G401 (cell line): ENCODE results near the gene DNAJC1. TPM values are rescaled to one million over a fixed set of nuclear protein-coding genes. Genes with fewer than 3 reads are reported as not detected.

Experiments
- DNase-seq: peaks from one replicate; pipeline ENCODE4 v3.0.0-alpha.2; 2015; ENCODE audit warnings: low spot score
- in situ Hi-C: cut with HindIII; loops from 2 replicates; pipeline ENCODE4 v1.10.0; 2016; ENCODE audit warnings: low sequenced_read_pairs, mixed read lengths
- total RNA-seq: library from RNA; depleted of rRNA; stranded (reverse); fragments of >200 nt; shearing (Covaris generic); gene quantifications from 2 replicates; pipeline ENCODE4 v1.2.3, GENCODE V29; 2014

The DNAJC1 gene
- total RNA-seq, 1 experiment from 2014 or later: 143 TPM

DNA sequence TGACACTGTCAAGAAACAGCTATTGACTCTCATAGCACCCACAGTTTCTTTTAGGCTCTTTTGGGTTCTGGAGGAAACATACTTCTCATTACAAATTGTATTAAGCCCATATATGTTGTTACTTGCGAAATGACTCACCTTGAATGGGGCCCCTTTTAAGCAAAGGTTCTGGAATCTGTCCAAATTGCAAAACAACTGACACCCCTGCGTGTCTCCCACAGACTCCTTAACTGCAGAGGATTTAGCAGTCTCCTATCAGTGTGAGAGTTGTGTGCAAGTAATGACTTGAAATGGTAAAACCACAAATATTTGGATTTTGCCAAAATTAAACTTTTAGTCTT lies 192.3 kb downstream of the DNAJC1 start:
- DNase-seq: no peak
- in situ Hi-C loops: no loop called here

DNA sequence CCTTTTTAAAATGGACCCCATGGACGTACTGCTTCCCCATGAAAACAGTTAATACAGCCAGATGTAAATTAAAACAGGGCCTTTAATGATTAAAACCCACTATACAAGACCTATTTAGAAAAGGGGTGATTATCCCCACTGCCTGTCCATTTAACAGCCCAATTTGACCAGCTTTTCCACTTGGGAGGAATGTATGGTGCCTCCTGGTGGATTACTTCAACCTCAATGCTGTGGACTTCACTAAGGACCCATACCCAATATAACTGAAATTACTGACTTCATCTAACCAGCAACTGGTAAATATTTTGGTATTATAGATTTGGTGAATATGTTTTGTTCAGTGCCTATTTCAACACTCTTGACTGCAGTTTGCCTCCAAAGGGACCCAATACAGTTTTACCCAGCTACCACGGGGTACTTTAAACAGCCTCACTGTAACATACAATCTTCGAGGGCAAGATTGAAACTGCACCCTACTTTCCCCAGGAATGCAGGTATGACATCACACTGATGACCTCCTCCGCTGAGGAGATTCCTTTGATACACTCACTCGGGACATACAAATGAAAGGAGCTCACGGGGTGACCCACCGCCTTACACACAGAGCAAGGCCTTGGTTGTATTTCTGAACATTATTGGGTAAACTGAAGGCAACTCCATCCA lies 192.8 kb downstream of the DNAJC1 start:
- in situ Hi-C loops: no loop called here
- no peak for DNase-seq

DNA sequence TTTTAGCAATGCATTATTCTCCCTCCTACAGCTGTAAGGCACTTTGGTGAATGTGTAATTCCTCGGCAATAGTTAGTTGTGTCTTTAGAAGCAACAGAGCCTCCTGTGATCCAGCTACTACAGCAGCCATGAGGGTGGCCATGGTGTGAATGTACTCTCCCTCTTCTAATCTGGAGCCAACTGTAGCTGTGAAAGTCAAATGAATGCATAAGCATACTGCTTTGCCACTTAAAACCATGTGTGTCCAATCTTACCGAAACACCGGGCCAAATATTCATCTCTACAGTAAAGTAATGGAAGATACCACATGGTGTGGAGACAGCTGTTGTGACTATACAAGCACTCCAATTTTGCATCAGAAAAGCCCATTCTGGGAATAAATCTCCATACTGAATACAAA lies 195.0 kb downstream of the DNAJC1 start:
- in situ Hi-C loops: no loop called here
- peak; percentile 36 for DNase-seq

DNA sequence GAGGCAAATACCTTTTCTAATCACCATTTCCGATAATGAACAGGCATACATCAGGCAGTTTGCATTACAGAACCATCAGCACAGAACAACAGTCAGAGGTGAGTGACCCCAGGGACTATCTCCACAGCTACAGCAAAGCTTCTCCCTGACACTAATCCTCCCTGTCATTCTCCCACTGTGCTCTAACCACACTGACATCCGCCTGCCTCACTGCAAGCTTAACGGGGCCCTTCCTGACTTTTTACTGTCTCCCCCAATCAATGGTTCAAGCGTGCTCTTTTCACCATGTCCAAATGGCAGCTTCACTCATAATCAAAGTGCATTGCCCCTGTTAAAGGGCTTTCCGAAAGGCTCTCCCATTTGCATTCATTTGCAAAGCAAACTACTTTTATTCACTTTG lies 196.3 kb downstream of the DNAJC1 start:
- in situ Hi-C loops: no loop called here

DNA sequence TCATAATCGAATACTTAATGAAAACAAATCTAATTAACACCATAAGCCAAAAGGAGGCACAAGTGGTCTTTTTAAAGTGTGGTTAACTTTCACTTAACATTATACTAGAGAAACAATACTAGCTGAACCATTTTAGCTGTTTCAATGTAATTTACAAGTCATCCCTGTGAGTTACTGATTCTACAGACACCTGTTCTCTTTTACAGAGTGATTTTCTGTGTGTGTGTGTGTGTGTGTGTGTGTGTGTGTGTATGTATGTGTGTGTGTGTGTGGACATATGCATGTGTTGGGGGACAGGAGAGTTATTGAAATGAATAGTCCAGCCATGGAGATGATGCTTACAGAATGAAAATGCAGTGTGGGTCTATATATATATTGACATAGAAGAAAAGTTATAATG lies 200.2 kb downstream of the DNAJC1 start:
- DNase-seq: no peak
- in situ Hi-C loops: no loop called here

More for the DNA sequence above, 196.3 kb downstream of the DNAJC1 start:
- DNase-seq: no peak

DNA sequence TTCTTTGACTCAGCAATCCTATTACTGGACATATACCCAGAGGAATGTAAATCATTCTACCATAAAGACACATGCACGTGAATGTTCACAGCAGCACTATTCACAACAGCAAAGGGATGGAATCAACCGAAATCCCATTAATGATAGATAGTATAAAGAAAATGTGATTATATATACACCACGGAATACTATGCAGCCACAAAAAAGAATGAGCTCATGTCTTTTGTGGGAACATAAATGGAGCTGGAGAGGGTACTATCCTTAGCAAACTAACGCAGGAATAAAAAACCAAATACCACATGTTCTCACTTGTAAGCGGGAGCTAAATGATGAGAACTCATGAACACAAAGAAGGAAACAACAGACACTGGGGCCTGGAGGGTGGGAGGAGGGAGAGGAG lies 201.9 kb downstream of the DNAJC1 start:
- in situ Hi-C loops: no loop called here
- DNase-seq: no peak

DNA sequence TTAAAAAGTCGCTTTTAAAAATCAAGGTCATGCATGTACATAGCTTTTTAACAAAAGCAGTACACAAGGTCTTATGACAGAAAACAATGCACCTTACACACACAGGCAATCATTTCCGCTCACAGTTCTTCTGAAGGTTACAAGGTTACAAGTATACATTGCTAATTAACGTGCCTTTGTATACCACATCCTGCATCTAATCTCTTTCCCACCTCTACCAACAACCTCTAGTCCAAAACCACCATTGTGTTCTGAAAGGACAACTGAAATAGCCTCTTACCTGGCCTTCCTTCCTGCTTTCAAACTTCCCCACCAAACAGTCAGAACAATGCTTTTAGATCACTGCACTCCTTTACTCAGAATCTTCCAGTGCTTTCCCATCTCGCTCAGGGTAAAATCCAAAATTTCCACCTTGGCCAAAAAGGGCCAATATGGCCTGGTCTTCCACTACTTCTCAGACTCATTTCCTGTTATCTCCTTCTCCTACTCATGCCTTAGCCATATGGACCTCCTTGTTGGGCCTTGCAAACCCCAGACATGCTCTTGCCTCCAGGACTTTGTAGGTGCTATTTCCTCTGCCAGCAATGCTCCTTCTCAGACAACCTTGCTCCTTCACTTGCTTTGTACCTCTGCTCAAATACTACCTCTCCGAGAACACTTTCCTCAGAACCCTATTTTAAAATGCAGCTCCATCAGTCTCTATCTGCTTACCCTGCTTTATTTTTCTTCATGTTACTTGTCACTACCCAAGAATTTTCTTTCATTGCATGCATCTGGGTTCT lies 205.4 kb downstream of the DNAJC1 start:
- no peak for DNase-seq
- in situ Hi-C loops: no loop called here

DNA sequence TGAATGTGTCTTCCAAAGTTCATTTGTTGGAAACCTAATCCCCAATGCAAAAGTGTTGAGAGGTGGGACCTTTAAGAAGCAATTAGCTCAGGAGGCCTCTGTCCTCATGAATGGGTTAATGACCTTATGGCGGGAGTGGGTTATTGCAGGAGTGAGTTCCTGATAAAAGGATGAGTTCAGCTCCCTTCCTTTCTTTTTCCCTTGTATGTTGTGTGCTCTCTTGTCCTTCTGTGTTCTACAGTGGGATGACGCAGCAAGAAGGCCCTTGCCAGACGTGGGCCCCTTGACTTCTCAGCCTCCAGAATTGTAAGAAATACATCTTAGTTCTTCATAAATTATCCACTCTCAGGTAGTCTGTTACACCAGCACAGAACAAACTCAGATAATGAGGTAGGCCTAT lies 206.0 kb downstream of the DNAJC1 start:
- DNase-seq: no peak
- in situ Hi-C loops: no loop called here

DNA sequence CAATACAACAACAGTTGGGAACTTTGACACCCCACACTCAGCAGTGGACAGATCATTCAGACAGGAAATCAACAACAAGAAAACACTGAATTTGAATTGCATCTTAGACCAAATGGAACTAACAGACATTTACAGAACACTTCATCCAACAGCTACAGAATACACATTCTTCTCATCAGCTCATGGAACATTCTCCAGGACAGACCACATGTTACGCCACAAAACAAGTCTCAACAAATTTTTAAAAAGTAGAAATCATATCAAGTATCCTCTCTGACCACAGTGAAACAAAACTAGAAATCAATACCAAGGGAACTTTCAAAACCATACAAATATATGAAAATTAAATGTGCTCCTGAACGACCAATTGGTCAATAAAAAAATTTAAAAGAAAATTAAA lies 212.3 kb downstream of the DNAJC1 start:
- no peak for DNase-seq
- in situ Hi-C loops: no loop called here

DNA sequence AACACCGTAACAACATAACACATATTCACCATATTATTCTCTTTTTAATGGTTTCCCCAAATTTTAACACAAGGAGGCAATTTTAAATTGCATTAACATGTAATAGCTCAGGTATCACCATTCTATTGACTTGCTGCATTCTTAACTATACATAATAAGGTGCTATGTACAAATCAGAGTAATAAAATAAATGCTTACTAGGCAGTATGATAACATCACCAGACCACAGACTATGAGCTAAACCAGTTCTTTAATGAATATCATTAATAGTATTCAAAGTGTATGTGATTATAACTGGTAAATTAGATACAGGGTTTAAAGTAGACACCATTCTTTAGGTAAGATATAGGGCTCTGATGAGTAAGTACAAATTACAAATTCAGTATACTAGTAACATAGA lies 226.6 kb downstream of the DNAJC1 start:
- DNase-seq: no peak
- in situ Hi-C loops: no loop called here

DNA sequence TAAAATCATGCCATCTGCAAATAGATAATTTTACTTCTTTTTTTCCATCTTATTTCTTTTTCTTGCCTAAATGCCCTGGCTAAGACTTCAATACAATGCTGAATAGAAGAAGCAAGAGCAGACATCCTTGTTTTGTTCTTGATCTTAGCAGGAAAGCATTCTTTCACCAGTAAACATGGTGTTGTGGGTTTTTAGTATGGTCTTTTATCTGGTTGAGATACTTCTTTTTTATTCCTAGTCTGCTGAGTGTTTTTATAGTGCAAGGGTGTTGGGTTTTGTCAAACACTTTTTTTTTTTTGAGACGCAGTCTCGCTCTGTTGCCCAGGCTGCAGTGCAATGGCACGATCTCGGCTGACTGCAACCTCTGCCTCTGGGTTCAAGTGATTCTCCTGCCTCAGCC lies 232.3 kb downstream of the DNAJC1 start:
- no peak for DNase-seq
- in situ Hi-C loops: no loop called here

DNA sequence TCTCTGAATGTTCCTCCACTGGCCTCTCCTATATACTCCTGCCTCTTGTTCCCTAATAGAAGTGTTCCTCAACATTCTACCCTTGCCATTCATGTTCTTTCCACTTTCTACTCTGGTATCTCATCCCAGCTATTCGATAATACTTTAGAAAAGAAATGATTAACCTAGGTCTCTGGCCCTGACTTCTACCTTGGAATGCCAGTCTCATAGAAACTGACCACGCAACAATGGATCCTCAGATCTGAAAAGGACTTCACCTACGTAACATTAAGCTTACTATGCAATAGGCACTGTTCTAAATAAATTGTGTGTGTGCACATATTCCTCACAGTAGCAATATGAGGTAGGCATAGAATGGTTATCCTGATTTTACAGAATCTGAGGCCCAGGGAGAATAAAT lies 234.5 kb downstream of the DNAJC1 start:
- in situ Hi-C loops: no loop called here

DNA sequence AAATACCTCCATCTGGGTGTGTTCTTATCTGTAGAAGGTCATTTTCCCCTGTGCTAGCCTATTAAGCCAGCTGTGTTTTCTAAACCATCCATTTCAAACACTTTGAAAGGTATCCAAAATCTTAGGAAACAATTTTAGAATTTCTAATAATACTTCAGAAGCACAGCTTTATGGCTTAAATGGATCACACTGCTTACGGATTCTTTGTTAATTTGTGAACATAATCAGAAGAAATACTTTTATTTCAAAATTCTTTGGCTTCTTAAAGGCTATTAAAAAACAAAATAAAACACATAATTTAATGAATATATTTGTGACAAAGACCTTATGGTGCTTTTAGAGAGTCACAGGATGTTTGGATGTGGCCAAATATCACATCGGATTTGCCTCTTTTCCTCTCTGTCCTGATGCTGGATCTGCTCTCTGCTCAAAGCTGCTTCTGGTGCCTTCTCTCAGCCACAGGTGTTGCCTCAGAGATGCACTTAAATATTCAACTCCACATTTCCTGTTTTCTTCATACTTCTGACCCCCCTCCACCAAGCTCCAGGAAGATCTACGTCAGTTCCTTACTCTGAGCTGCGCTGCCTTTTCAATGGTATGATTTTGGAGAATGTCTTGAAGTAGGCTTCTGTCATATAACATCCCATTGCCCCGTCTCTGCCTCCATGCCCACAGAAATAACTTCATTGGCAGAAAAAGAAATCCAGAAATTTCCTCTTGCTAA lies 238.9 kb downstream of the DNAJC1 start:
- in situ Hi-C loops: no loop called here
- no peak for DNase-seq

More for the DNA sequence above, 234.5 kb downstream of the DNAJC1 start:
- no peak for DNase-seq

DNA sequence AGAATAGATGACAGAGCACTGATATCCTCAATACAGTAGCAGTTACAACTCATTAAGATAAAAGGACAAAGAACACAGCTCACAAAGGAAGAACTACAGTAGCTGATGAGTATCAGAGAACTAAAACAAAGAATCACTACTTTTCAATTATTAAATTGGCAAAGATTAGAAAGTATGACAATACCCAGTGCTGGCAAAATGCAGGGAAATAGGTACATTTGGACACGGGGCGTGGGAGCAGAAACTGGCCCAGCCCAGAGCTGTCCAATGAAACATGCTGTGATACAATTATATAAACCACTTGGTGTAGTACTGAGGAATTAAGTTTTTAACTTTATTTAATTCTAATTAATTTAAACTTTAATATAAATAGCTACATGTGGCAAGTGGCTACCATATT lies 243.2 kb downstream of the DNAJC1 start:
- DNase-seq: no peak
- in situ Hi-C loops: no loop called here

DNA sequence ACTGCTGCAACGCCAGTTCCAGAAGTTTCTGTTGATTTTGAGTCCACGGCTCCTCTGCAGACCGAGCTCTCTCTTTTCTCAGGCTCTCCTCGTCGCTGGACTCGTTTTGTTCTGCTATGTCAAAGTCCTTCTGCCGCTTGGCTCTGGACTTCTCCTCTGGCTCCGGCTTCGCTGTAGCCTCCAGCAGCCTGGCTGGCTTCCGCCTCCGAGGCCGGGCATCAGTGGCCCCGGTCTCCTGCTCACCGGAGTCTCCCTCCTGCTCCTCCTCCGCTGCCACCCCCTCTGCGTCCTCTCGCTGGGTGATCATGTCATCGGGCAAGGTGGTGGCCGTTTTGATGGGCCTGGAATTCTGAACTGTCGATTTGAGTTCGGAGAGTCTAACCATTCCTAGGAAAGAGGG lies 244.3 kb downstream of the DNAJC1 start:
- DNase-seq: no peak
- in situ Hi-C loops: no loop called here

DNA sequence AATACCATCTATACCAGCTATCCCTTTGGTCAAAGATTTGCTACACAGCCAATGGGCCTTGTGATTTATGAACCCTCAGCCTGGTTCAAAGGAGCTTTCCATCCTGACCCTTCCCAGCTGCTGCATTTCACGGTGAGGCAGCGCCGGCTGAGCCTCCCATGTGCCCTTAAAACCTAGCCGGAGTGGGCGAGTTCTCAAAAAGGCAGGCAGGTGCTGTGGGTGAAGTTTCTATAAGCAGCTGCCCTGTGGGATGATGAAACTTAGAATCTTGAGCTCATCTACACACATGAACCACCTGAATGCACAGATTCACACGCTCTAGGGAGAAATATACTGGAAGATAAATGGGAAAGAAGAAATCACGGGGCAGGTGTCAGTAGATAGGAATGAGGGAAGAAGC lies 244.8 kb downstream of the DNAJC1 start:
- in situ Hi-C loops: no loop called here
- DNase-seq: no peak

DNA sequence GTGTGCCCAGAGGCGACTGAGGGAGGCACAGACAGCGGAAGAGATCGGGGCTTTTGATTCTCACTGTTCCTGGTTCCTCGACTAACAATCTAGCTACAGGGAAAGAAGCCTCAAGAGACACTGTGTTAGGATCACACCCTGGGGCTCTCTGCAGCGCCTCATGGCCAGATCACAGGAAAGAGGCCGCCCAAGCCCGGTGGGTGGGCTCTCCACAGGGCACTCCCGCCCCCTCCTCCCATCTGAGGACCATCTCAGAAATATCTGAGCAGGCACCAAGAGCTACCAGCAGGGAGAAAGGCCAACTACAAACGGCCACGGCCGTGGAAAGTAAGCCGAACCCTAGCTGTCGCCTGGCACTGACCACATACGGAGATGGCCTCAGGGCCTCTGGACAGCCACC lies 245.3 kb downstream of the DNAJC1 start:
- in situ Hi-C loops: no loop called here
- DNase-seq: no peak

DNA sequence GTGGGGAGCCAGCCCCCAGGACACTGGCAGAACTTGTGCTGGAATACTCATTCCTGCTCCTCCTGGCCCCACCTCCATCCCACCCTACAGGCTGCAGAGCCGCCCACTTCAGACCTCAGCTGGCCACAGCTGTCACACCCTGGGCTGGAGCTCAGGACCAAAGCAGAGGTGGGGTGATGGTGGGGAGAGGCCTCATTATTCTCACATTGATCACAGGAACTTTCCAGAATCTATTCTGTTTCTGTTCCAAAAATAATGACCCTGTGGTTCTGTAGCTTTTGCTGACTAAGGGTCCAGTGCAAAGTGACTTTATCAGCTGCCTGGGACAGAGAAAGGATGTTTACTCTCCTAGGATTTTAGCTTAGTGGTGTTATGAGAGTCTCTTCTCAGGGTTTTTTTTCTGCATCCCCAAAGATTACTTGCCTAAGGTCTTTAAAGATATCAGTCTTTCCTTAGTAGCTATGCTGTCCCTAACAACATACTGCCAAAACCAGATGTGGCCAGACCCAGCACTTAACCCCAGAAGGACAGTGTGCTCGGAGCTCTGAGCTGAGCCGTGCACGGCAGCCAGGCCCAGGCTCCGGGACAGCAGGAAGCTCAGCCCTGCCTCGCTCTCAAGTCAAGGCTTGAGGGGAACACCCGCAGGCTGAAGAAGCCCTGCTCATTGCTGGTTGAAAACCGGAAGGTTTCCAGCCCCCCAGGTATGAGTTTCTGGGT lies 246.2 kb downstream of the DNAJC1 start:
- in situ Hi-C loops: no loop called here

DNA sequence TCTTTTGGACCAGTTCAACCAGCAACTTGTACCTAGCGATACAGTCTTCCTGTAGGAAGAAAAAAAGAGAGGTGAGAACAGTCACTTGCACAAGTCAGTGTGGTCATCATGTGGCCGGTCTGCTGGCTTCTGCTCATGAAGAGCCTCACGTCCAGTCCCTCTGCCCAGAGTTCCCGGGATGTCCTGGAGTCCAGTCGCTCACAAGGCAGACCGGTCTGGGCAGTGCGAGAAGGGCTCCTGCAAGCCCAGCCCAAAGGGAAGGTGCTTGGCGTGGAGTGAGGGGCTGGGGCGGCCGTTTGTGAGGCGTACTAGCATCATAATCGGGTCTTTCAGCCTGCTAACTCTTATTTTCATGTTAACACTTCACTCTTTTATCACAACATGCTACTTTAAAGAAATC lies 246.8 kb downstream of the DNAJC1 start:
- no peak for DNase-seq
- in situ Hi-C loops: no loop called here

More for the DNA sequence above, 246.2 kb downstream of the DNAJC1 start:
- no peak for DNase-seq
